Measurements from ENCODE around the gene ILDR2.
"Not testable (repeated sequence)": the region's sequence is repeated elsewhere in the genome, so short reads cannot be mapped to it uniquely, and the experiment has no call there.

The ILDR2 gene

DNA sequence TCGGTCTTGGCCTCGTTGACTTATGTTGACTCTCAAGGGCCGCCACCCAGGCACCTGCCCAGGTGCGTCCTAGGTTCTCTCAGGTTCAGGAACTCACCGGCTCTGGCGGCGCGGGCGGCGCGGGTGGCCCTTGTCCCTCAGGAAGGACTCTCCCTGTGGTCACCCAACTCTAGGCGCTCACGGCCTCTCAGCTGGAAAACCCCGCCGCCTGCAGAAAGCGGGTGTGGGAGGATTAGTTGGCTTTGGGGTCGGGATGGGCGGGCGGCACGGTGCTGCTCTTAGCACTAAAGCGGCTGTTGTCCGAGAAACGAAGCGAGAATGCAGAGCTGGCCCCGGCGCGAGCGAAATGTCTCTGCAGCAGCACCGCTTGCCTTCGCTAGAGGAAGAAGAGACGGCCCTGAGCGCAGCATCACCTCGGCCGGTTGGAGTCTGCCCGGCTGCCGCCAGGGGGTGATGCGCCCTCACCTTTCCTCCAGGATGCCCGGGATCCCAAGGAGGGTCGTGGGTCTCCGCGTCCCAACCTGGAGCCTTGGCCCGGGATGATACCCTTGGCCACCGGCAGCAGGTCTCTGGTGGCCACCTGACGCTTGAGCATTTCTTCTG is 91.2 kb downstream of the ILDR2 start:
- DNase-seq = no peak

DNA sequence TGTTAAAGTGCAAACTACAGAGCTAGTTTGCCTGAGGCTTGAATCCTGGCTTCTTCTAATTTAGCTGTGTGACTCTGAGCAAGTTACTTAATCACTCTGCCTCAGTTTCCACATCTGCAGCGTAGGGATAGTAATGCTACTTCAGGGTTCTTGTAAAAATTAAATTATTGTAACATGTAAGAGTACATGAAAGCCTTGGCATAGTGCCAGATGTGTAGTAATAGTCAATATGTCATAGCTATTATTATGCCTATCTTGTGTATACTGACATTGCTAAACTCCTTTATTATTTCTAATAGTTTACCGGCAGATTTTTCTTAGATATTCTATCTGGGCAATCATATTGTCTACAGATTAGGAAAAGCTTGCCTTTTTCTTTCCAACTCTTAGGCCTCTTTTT is 92.4 kb downstream of the ILDR2 start:
- DNase-seq = no peak

DNA sequence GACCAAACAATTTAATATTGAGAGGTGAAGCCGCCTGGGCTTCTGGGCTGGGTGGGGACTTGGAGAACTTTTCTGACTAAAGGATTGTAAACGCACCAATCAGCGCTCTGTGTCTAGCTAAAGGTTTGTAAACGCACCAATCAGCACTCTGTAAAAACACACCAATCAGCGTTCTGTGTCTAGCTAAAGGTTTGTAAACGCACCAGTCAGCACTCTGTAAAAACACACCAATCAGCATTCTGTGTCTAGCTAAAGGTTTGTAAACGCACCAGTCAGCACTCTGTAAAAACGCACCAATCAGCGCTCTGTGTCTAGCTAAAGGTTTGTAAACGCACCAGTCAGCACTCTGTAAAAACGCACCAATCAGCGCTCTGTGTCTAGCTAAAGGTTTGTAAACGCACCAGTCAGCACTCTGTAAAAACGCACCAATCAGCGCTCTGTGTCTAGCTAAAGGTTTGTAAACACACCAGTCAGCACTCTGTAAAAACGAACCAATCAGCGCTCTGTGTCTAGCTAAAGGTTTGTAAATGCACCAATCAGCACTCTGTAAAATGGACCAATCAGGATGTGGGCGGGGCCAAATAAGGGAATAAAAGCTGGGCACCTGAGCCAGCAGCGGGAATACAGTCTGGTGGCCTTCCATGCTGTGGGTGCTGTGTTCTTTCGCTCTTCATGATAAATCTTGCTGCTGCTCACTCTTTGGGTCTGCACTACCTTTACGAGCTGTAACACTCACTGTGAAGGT is 97.0 kb downstream of the ILDR2 start:
- DNase-seq = not testable (repeated sequence)

DNA sequence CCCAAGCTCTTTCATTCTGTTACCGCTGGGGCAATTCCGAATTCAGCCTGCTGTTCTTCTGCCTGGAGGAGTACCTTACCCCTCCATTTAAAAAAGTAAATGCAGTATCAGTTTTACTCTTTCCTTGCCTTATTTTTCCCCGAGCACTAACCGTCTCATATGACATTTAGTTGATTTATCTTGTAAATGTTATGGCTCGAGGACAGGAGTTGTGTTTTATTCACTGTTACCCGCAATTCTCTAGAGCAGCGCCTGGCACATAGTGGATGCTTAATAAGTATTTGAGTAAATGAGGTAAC is 98.9 kb downstream of the ILDR2 start:
- no peak for DNase-seq

DNA sequence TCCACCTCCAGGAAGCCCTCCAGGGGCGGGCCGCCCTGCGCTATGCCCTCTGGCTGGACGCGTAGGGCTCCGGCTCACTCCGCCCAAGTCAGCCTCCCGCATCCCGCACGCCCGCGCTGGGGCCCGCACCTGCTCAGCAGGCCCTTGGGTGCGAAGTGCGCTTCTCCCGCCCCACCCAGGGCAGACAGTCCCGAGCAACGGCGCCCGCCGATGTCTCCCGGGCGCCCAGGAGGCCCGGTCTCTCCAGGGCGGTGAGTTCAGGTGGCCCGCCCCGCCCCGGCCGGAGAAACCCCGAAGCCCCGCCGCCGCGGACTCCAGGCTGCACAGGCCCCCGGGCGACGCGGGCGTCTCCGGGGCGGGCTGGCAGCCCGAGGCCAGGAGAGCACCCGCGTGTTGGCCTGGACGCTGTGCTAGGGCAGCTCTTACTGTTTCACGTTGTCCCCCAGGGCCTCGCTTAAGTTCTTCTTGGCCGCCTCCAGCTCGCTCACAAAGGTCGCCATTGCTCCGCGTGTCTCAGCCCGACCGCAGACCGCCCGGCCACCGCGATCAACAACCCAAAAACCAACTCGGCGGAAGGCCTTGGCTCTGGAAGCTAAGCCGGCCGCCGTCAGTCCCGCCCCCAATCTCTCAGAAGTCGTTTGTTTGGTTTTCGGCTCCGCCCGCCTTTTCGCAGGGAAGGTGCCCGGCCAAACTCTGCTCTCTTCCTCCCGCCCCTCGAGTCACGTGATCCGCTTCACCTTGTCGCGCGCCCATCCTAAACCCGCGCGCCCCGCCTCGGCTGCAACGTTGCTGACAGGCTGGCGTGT is 99.4 kb downstream of the ILDR2 start, which contains the start of gene TADA1:
Gene TADA1, minus strand, starts transcription at position 531 of the 806 bp plus-strand sequence. Its CDS starts 31 bp downstream, at position 500.
- DNase-seq = peak; percentile 99

DNA sequence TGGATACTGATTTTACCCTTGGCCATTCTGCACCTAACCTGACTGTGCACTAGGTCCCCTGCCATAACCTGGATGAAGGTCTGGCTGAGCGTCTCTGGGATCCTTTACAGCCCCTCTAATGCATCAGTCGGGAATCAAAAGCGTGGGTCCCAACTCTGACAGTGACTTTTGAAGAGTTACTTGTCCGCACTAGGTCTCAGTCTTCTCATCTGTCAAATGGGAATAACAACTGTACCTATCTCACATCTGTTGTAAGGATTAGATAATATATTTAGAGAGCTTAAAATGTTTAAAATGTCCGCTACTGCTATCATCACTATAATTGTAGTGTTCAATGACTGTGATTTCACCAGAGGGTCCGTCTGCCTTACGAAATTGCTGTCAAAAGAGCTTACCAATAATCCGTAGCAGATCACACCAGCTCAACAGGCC is 100.0 kb downstream of the ILDR2 start:
- no peak for DNase-seq

DNA sequence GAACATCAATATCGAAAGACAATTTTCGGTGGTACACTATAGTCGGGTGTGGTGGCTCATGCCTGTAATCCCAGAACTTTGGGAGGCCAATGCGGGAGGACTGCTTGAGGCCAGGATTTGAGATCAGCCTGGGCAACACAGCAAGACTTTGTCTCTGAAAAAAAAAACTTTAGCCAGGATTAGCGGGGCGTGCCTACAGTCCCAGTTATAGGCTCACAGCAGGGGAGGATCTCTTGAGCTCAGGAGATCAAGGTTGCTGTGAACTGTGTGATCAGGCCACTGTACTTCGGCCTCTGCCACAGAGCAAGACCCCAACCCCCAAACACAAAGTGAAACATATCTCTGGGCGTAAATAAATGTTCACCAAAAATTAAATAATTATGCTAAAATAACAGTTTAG is 100.9 kb downstream of the ILDR2 start:
- no peak for DNase-seq

DNA sequence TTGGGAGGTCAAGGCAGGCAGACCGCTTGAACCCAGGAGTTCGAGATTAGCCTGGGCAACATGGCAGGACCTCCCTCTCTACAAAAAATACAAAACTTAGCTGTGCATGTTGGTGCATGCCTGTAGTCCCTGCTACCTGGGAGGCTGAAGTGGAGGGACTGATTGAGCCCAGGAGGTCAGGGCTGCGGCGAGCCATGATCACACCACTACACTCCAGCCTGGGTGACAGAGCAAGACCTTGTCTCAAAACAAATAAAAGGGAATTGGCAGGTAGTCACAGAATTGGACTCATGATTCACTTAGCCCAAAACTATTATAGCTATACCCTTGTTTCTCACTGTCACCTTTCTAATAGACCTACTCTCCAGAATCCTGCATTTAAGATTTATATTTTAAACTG is 104.8 kb downstream of the ILDR2 start:
- DNase-seq = no peak

DNA sequence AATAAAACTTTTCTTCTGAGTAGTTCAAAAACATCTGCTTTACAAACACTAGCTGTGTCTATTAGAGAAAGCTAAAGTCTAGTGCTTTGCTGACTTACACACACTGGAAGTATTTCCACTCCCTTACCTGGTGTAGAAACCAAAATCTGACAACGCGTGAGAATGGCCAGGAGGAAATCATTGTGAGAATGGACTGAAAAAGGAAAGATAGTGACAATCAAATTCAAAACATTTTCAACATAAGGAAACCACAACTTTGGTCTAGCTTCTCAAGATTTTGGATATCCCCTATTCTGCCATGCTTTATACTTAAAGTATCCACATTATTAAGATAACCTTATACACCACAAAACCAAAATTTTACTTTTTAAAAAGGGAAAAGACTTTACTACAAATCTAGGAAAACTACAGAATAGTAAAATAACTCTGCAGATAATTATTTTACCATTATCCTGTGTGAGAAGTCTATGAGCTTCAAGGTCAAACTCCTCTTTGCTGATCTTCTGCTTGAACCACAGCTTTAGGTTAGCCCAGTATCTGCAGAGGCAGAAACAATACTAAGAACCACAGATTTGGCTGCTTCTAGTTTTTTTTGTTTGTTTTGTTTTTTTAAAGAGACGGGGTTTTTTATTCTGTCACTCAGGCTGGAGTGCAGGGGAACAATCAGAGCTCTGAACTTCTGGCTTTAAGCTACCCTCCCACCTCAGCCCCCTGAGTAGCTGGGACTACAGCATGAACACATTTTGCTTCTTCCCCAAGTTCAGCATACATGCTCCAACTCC is 105.8 kb downstream of the ILDR2 start:
- no peak for DNase-seq

DNA sequence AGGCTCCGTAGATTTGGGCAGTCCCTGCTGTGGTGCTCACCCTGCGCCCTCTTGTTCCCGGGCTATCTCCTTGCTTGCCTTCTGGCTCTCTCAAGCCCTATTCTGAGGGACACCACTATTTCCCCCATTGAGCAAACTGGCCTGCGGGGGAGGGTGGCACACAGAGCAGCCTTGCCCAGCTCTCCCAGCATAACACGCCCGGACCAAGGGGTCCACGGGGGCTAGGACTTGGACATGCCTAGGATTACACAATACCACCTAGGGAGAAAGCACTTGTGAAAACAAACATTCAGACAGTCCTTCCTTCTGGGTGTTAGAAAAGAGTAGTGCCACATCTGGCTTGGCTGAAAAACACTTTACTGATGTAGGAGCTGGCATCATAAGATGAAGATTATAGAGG is 106.7 kb downstream of the ILDR2 start:
- no peak for DNase-seq

DNA sequence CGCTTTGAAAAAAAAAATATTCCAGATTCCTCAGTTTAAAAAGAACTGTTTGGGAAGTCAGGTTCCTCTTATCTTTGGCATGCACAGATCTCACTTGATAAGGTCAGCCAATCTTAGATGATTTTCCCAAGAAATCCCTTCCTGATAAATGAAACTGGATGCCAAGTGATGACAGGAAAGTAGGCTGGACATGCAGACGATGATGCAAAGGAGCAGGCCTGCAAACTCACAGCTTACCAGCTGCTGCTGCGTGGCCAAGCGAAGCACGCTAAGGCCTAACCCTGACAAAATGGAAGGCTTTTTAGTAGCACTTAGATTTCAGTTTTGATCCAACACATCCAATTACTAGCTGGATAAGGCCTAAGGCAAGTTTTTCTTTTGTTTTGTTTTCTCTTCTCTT is 109.4 kb downstream of the ILDR2 start:
- DNase-seq = no peak

DNA sequence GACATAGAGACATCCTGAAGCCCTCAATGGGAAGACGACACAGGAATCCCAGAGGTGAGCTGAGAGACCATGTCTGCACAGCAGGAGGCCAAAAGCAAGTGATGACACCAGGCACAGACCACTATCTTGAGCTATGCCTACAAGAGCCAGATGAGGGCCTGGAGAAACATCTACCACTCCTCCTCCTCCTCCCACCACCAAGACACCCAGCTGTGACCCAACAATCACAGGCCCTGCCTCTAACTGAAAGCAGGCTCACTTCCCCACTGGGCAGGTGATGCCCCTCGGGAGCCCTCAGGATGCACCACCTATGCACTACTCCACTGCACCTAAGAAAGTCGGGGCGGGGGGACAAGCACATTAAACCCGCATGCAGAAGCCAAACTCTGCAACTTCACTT is 115.7 kb downstream of the ILDR2 start:
- DNase-seq = no peak

DNA sequence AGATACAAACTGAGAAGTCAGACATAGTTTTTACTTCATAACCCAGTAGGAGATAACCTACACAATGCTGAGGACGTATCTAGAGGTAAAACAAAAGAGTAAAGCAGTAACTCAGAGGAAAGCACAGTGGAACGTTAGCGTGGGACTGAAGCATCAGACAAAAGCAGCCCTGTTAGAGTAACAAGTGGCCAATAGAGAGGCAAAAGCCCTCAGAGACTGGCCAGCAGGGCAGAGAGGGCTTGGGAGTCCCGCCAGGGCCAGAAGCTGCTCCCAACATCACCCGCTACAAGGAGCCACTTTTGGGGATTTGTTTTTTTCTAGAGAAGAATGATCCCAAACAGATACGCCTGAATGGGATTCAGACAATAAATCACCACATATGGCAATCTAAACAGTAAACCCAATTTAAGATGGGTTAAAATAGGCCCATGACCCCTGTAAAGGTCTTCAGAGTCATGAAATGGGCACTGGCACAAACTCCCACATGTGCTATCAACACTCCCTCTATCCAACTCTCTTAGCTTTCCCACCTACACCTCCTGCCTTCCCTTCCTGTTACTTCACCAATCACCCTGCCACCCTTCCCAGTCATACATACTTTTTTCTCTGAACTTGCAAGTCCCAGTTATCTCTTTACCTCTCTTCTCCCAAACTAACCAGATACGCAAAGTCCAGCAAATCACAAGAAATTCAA is 116.5 kb downstream of the ILDR2 start:
- DNase-seq = no peak

All from NCI-H345 (cell line).